ENCODE data around the gene COPS6.

The COPS6 gene

GRCh38 chr7:100102950-100103840 lies 14.4 kb downstream of the COPS6 start:
- DNase-seq (ENCODE audit: low read depth), result peak; percentile 100

- DNase-seq (ENCODE audit: low read depth), result no peak
These were observed 16.8 kb downstream of the COPS6 start for GRCh38 chr7:100105534-100105933.

GRCh38 chr7:100106633-100107032 lies 17.9 kb downstream of the COPS6 start:
- DNase-seq (ENCODE audit: low read depth), result no peak

GRCh38 chr7:100107125-100107737 lies 18.5 kb downstream of the COPS6 start:
- no peak for DNase-seq (ENCODE audit: low read depth)

- no peak for DNase-seq (ENCODE audit: low read depth)
These were observed 19.1 kb downstream of the COPS6 start for GRCh38 chr7:100107890-100108289.

GRCh38 chr7:100109521-100110163 lies 20.9 kb downstream of the COPS6 start:
- no peak for DNase-seq (ENCODE audit: low read depth)

- DNase-seq (ENCODE audit: low read depth), result no peak
These were observed 22.4 kb downstream of the COPS6 start for GRCh38 chr7:100111156-100111555.

GRCh38 chr7:100111914-100112313 lies 23.1 kb downstream of the COPS6 start:
- DNase-seq (ENCODE audit: low read depth), result no peak

GRCh38 chr7:100115026-100115425 lies 26.3 kb downstream of the COPS6 start:
- no peak for DNase-seq (ENCODE audit: low read depth)

- peak; percentile 35 for DNase-seq (ENCODE audit: low read depth)
These were observed 29.8 kb downstream of the COPS6 start for GRCh38 chr7:100118388-100119071.

GRCh38 chr7:100119072-100119969 lies 30.6 kb downstream of the COPS6 start, which contains the start of the genes CNPY4 and TAF6:
CNPY4 (plus strand) TSS chr7:100119634; CDS start chr7:100119745, 111 bp downstream.
TAF6 (minus strand) TSS chr7:100119358; CDS start chr7:100114209, 5,149 bp downstream.
- peak; percentile 92 for DNase-seq (ENCODE audit: low read depth)

- DNase-seq (ENCODE audit: low read depth), result peak; percentile 29
These were observed 31.4 kb downstream of the COPS6 start for GRCh38 chr7:100119970-100120732.

- DNase-seq (ENCODE audit: low read depth), result no peak
These were observed 31.9 kb downstream of the COPS6 start for GRCh38 chr7:100120733-100121036.

GRCh38 chr7:100122067-100122466 lies 33.3 kb downstream of the COPS6 start:
- DNase-seq (ENCODE audit: low read depth), result no peak

- no peak for DNase-seq (ENCODE audit: low read depth)
These were observed 33.8 kb downstream of the COPS6 start for GRCh38 chr7:100122568-100122967.

- no peak for DNase-seq (ENCODE audit: low read depth)
These were observed 35.8 kb downstream of the COPS6 start for GRCh38 chr7:100124301-100125230.

GRCh38 chr7:100126239-100126930 lies 37.6 kb downstream of the COPS6 start:
- DNase-seq (ENCODE audit: low read depth), result no peak
